Kidney epithelial cell (primary cell): ENCODE results near the gene CD109. TPM values are rescaled to one million over a fixed set of nuclear protein-coding genes. Genes with fewer than 3 reads are reported as not detected.
A peak's percentile ranks its signal among the peaks of the same experiment; 100 is the strongest.

Experiments
- DNase-seq: peaks from one replicate; pipeline ENCODE4 v3.0.0-alpha.2; 2010; ENCODE audit warnings: low read depth
- H3K27me3 ChIP-seq: 2 replicates; pipeline ENCODE4 v1.6.0; 2011; ENCODE audit warnings: low read length; ENCODE audit not compliant: control insufficient read depth, insufficient read depth
- H3K36me3 ChIP-seq: 2 replicates; pipeline ENCODE4 v1.5.1; 2011; ENCODE audit warnings: low read length; ENCODE audit not compliant: control insufficient read depth, insufficient read depth
- H3K4me3 ChIP-seq: 2 replicates; pipeline ENCODE4 v1.5.1; 2011; ENCODE audit warnings: low read depth, mild to moderate bottlenecking, control low read depth, low read length
- total RNA-seq: library from RNA; depleted of rRNA; stranded (reverse); fragments of >200 nt; gene quantifications from 2 replicates; pipeline ENCODE4 v1.2.3, GENCODE V29; 2015
- TF ChIP-seq, protein P1 (sequence below): IDR thresholded peaks from 2 replicates; pipeline ENCODE4 v1.5.1; 2011; ENCODE audit warnings: mild to moderate bottlenecking, moderate library complexity, low read length, control low read depth, inconsistent platforms; ENCODE audit not compliant: insufficient read depth, poor library complexity, severe bottlenecking

CD109 gene
- total RNA-seq, 1 donor from 2014 or later = 8.6 TPM

DNA sequence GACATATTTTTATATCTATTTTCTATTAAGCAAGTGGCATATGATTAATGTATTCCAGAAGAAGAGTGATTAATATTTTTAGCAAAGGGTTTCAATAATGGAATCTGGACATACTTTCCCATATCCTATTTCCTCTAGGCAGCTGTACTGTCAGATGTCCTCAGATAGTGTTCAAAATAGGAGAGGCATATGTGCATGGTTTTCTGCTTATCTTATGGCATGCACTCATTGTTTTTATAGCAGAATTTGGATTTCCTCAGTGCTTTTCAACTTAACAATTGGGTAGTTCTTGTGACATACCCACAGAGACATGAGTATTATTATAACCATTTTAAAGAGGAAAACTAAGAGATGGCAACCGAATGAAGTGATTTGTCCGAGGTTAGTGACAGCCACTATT is 29.6 kb upstream of the CD109 start:
- Histone ChIP-seq H3K27me3 (no peaks in the 10 kb centered on the region), H3K36me3 (no peaks in the 10 kb centered on the region), H3K4me3 (no peak overlapping the region)
- no peak for DNase-seq
- TF ChIP-seq, protein P1, sequence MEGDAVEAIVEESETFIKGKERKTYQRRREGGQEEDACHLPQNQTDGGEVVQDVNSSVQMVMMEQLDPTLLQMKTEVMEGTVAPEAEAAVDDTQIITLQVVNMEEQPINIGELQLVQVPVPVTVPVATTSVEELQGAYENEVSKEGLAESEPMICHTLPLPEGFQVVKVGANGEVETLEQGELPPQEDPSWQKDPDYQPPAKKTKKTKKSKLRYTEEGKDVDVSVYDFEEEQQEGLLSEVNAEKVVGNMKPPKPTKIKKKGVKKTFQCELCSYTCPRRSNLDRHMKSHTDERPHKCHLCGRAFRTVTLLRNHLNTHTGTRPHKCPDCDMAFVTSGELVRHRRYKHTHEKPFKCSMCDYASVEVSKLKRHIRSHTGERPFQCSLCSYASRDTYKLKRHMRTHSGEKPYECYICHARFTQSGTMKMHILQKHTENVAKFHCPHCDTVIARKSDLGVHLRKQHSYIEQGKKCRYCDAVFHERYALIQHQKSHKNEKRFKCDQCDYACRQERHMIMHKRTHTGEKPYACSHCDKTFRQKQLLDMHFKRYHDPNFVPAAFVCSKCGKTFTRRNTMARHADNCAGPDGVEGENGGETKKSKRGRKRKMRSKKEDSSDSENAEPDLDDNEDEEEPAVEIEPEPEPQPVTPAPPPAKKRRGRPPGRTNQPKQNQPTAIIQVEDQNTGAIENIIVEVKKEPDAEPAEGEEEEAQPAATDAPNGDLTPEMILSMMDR = no peak

GRCh38 chr6:73667798-73668197 is 28.2 kb upstream of the CD109 start:
- Histone ChIP-seq H3K36me3 (no peaks in the 10 kb centered on the region), H3K27me3 (no peaks in the 10 kb centered on the region), H3K4me3 (no peak overlapping the region)
- no peak for DNase-seq
- TF ChIP-seq, protein P1 = no peak

- TF ChIP-seq, protein P1 = no peak
- no peaks in the 10 kb centered on the region for H3K27me3 ChIP-seq
- no peak for DNase-seq
- H3K4me3 ChIP-seq = no peak overlapping the region
- H3K36me3 ChIP-seq = no peaks in the 10 kb centered on the region
These were observed 27.0 kb upstream of the CD109 start for GRCh38 chr6:73669005-73669404.

DNA sequence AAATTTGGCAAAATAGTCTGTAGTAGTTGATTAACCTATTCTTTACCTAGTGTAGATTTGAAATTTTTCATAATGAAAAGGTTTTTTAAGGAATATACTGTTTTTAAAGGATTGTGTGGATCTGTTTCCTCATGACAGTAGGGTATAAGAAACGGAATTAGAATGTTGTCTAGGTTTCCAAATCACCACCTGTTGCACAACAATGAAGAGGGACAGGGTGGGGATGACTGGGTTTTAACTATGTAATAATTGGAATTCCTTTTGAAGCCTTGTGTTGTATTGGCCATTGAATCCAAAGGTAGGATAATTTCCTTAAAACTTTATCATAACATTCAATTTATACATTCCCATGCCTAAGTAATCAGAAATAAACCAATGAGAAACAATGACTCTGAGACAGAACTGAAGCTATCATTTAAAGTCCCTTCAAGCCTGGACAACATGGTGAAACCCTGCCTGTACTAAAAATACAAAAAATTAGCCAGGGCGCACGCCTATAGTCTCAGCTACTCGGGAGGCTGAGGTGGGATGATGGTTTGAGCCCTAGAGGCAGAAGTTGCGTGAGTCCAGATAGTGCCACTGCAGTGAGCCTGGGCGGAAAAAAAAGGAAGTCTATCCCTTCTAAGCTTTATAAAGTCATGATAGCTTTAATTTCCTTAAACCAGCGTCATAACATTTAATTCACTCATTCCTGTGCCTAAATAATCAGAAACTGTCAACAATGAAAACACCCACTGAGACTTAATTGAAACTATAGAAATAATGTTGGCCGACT is 23.9 kb upstream of the CD109 start:
- Histone ChIP-seq H3K4me3 (no peak overlapping the region), H3K27me3 (no peaks in the 10 kb centered on the region), H3K36me3 (no peaks in the 10 kb centered on the region)
- TF ChIP-seq, protein P1 = no peak
- DNase-seq = no peak

DNA sequence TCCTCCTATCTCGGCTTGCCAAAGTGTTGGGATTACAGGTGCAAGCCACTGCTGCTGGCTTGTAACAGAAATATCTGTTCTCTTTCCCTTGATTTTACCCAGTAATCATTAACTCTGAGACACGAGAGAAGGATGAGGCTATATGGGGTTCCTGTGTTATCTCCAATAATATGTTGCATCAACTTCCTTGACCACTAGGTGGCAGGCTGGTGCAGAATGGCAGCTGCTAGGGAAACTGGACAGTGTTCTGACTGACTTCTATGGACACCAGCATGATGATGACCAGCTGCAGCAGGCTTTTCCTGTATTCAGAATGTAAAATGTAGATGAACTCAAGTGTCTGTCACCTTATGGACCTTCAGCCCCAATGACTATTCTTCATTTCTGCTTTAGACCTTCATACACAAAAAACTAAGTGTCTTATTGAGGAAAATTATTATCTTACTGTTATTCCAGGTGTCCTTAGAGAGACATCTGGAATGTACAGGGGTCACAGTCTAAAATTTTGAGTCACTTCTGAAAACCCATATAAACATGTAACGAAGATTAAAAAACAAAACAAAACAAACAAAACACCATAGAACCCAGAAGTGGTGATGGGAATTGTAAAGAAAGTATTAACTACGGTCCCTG is 20.4 kb upstream of the CD109 start:
- no peak overlapping the region for H3K4me3 ChIP-seq
- H3K36me3 ChIP-seq = no peaks in the 10 kb centered on the region
- TF ChIP-seq, protein P1 = peak; percentile 83
- DNase-seq = no peak
- H3K27me3 ChIP-seq = no peaks in the 10 kb centered on the region
